Endothelial cell of umbilical vein (primary cell): ENCODE results near the gene NUPR1. TPM values are rescaled to one million over a fixed set of nuclear protein-coding genes. Genes with fewer than 3 reads are reported as not detected.

ENCODE experiments used
- BruUV-seq: library from RNA; stranded (reverse); fragments of 400-500 nt; replicated peaks from 2 replicates; lab custom pipeline; 2021; lab: Mats Ljungman, UMichigan
- CTCF ChIA-PET: fragments of 300-600, 350-600 bp; sonication (Branson Sonifier 250); formaldehyde crosslinking; loops from one replicate; lab custom pipeline; 2021; ENCODE audit warnings: antibody characterized with exemption, inconsistent platforms; lab: Charles Lee
- POLR2A ChIA-PET: fragments of 300-600, 350-600 bp; sonication (Branson Sonifier 250); formaldehyde crosslinking; loops from one replicate; lab custom pipeline; 2021; ENCODE audit warnings: antibody characterized with exemption, inconsistent platforms; lab: Charles Lee
- DNase-seq: peaks from one replicate; pipeline ENCODE4 v3.0.0-alpha.2; 2011; ENCODE audit warnings: low read depth, low spot score
- FAIRE-seq: peaks from 2 replicates; lab custom pipeline; 2011; peaks lifted over from hg19 to GRCh38; lab: Jason Lieb, UNC
- H2AFZ ChIP-seq: 2 replicates; pipeline ENCODE4 v1.6.0; 2012; ENCODE audit warnings: low read depth, low read length, control low read depth, inconsistent platforms
- H3K27ac ChIP-seq: 2 replicates; pipeline ENCODE4 v1.5.1; 2011; ENCODE audit warnings: low read depth, mild to moderate bottlenecking, control low read depth, low read length, moderate library complexity; ENCODE audit not compliant: insufficient read depth
- H3K27me3 ChIP-seq, 2 experiments: 2 replicates each; pipeline versions ENCODE4 v1.6.0 to v1.6.1; 2011; ENCODE audit warnings: low read length in 2 of 2, mixed read lengths in 1 of 2; ENCODE audit not compliant: control insufficient read depth in 2 of 2, insufficient read depth in 2 of 2
- H3K36me3 ChIP-seq, 2 experiments: 2 replicates in 1 of 2; 3 replicates in 1 of 2; pipeline ENCODE4 v1.5.1; 2011; ENCODE audit warnings: low read length in 2 of 2, mild to moderate bottlenecking in 1 of 2, moderate library complexity in 1 of 2; ENCODE audit not compliant: control insufficient read depth in 2 of 2, insufficient read depth in 2 of 2; ENCODE audit errors: extremely low read depth in 1 of 2
- H3K4me1 ChIP-seq: 3 replicates; pipeline ENCODE4 v1.5.1; 2011; ENCODE audit warnings: mild to moderate bottlenecking, low read length; ENCODE audit not compliant: control insufficient read depth, insufficient read depth; ENCODE audit errors: extremely low read depth
- H3K4me2 ChIP-seq: 2 replicates; pipeline ENCODE4 v1.6.1; 2011; ENCODE audit warnings: low read length, control low read depth, mixed read lengths; ENCODE audit not compliant: insufficient read depth
- H3K4me3 ChIP-seq, 3 experiments: fragments of 200-600 bp in 1 of 3; sonication (generic), shearing (Covaris generic) in 1 of 3; replicated peaks in 1 of 3; 2 replicates each; pipeline ENCODE4 v1.5.1; 2011 to 2016; ENCODE audit warnings: control low read depth in 3 of 3, low read length in 3 of 3, mild to moderate bottlenecking in 2 of 3, inconsistent platforms in 1 of 3, low read depth in 1 of 3, moderate library complexity in 1 of 3; ENCODE audit not compliant: insufficient read depth in 1 of 3
- H3K79me2 ChIP-seq: 2 replicates; pipeline ENCODE4 v1.6.0; 2012; ENCODE audit warnings: low read length, inconsistent platforms; ENCODE audit not compliant: control insufficient read depth, insufficient read depth
- H3K9ac ChIP-seq: replicated peaks from 2 replicates; pipeline ENCODE3; 2011; ENCODE audit warnings: low read length, control low read depth; ENCODE audit not compliant: insufficient read depth; ENCODE audit errors: extremely low read depth
- H3K9me1 ChIP-seq: replicated peaks from 3 replicates; pipeline ENCODE4 v1.6.0; 2011; ENCODE audit warnings: mild to moderate bottlenecking, low read length; ENCODE audit not compliant: control insufficient read depth, insufficient read depth; ENCODE audit errors: extremely low read depth
- H3K9me3 ChIP-seq: replicated peaks from 2 replicates; pipeline ENCODE4 v1.5.1; 2012; ENCODE audit warnings: low read length, inconsistent platforms; ENCODE audit not compliant: control insufficient read depth, insufficient read depth
- H4K20me1 ChIP-seq: replicated peaks from 2 replicates; pipeline ENCODE3; 2011; ENCODE audit warnings: mild to moderate bottlenecking, low read length; ENCODE audit not compliant: control insufficient read depth, insufficient read depth; ENCODE audit errors: extremely low read depth
- EZH2 ChIP-seq: IDR thresholded peaks from 2 replicates; pipeline ENCODE4 v1.6.1; 2012; ENCODE audit warnings: borderline replicate concordance, low read depth, mild to moderate bottlenecking, moderate library complexity, low read length, inconsistent platforms; ENCODE audit not compliant: severe bottlenecking
- FOS ChIP-seq: IDR thresholded peaks from 2 replicates; pipeline ENCODE4 v1.6.1; 2011; ENCODE audit warnings: mild to moderate bottlenecking, low read length, moderate library complexity, borderline replicate concordance; ENCODE audit not compliant: insufficient read depth
- GATA2 ChIP-seq: IDR thresholded peaks from 2 replicates; pipeline ENCODE4 v1.7.0; 2011; ENCODE audit warnings: low read depth, mild to moderate bottlenecking, moderate library complexity, mixed read lengths, low read length; ENCODE audit not compliant: insufficient read length, insufficient read depth
- POLR2A ChIP-seq: IDR thresholded peaks from 2 replicates; pipeline ENCODE4 v1.6.1; 2012; ENCODE audit warnings: low read depth, mild to moderate bottlenecking, control low read depth, low read length
- POLR2AphosphoS5 ChIP-seq: IDR thresholded peaks from 2 replicates; pipeline ENCODE4 v1.6.1; 2012; ENCODE audit warnings: low read depth, mild to moderate bottlenecking, control low read depth, low read length, moderate library complexity; ENCODE audit not compliant: insufficient read depth
- dilution Hi-C: fragments of 300-500 bp; cut with MboI; formaldehyde crosslinking; loops from one replicate; pipeline ENCODE4 v1.15.0; 2019; ENCODE audit warnings: low sequenced_read_pairs; ENCODE audit not compliant: extremely low pct_ligation_motif_present
- intact Hi-C: fragments of 100-400 bp; cut with micrococcal nuclease; formaldehyde crosslinking; loops from one replicate; pipeline ENCODE4 v1.10.0; 2022
- polyA plus RNA-seq, 4 experiments: library from polyadenylated mRNA; depleted of rRNA in 3 of 4; stranded (reverse) in 3 of 4; unstranded in 1 of 4; fragments of >200 nt; gene quantifications; 2 replicates each; pipeline versions ENCODE4 v1.2.1 to v1.2.3, GENCODE V29; 2011 to 2012; ENCODE audit warnings: missing spikeins in 1 of 4
- total RNA-seq: library from RNA; stranded (reverse); gene quantifications from 2 replicates; pipeline ENCODE4 v1.2.3, GENCODE V29; 2021
- TF ChIP-seq, protein P1 (sequence below): IDR thresholded peaks from 2 replicates; pipeline ENCODE4 v1.6.1; 2011; ENCODE audit not compliant: insufficient read depth, insufficient read length

Gene NUPR1
- total and polyA plus RNA-seq, 2 donors (not counting 3 experiments of a cell fraction or from before 2014, with no cell fraction given) = 1.8 to 4.9 TPM

DNA sequence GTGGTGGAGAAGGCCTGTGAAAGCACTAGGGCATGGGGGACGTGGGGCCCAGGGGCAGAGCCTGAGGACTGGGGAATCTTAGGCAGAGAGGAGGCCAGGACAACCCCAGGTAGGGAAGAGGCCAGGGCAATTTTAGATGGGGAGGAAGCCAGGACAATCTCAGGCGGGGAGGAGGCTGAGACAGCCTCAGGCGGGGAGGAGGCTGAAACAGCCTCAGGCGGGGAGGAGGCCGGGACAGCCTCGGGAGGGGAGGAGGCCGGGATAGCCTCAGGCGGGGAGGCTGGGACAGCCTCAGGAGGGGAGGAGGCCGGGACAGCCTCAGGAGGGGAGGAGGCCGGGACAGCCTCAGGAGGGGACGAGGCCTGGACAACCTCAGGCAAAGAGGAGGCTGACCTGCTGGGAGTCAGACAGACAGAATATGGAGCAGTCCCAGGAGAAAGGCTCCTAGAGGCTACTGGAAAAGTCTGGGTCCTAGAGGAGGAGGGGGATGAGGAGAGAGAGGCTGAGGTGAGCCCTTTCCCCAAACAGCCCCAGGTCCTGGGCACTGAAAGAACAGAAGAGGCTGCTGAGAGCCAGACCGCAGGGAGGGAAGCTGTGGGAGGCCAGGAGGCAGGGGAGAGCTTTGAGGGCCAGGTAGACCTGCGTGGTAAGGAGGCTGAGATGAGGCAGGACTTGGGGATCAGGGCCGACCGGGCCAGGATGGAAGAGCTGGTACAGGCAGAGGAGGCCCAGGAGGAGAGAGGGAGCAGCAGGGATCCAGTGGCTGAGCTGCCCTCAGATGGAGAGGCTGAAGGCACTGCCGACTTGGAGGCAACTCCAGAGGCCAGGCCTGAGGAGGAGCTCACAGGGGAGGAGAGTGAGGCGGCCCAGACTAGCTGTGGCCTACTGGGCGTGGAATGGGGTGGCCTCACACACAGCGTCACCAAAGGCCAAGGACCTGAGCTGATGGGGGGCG is 42.7 kb downstream of the NUPR1 start:
- no peaks in the 10 kb centered on the region for H3K9me1 ChIP-seq
- H3K4me1 ChIP-seq = peaks cover 2% of the 10 kb centered on the region
- dilution Hi-C loops (no loop called here), intact Hi-C loops (no loop called here)
- H3K36me3 ChIP-seq = no peaks in the 10 kb centered on the region
- FAIRE-seq (no peak), DNase-seq (no peak)
- H3K9me3 ChIP-seq = no peaks in the 10 kb centered on the region
- CTCF ChIA-PET = no interaction called here
- no peak overlapping the region for H3K4me2 ChIP-seq
- no peak overlapping the region for H3K4me3 ChIP-seq
- POLR2A ChIA-PET = no interaction called here
- H2AFZ ChIP-seq = no peak overlapping the region
- no peak overlapping the region for H3K27ac ChIP-seq
- no peaks in the 10 kb centered on the region for H3K27me3 ChIP-seq
- no peak overlapping the region for H3K9ac ChIP-seq
- TF ChIP-seq, protein P1, sequence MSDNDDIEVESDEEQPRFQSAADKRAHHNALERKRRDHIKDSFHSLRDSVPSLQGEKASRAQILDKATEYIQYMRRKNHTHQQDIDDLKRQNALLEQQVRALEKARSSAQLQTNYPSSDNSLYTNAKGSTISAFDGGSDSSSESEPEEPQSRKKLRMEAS = no peak
- TF ChIP-seq FOS (no peak), EZH2 (no peak), POLR2A (no peak), GATA2 (no peak), POLR2AphosphoS5 (no peak)
- H4K20me1 ChIP-seq = no peaks in the 10 kb centered on the region
- BruUV-seq = no TSS peak
- peaks cover 3% of the 10 kb centered on the region for H3K79me2 ChIP-seq
